Retinal pigment epithelial cell (primary cell): Measurements from ENCODE around the gene GRIK5.
A peak's percentile ranks its signal among the peaks of the same experiment; 100 is the strongest.

Experiments
- DNase-seq: peaks from one replicate; pipeline ENCODE4 v3.0.0-alpha.2; 2010; ENCODE audit warnings: low read depth
- H3K4me3 ChIP-seq: 2 replicates; pipeline ENCODE4 v1.5.1; 2011; ENCODE audit warnings: mild to moderate bottlenecking, low read length, control low read depth, moderate library complexity
- CTCF ChIP-seq: conservative IDR thresholded peaks from 2 replicates; pipeline ENCODE4 v1.5.1; 2011; ENCODE audit warnings: low read depth, low read length, control low read depth, inconsistent platforms

The GRIK5 gene

GRCh38 chr19:42083537-42083936 is 13.5 kb upstream of the GRIK5 start:
- H3K4me3 ChIP-seq: no peak overlapping the region
- no peak for DNase-seq
- TF ChIP-seq CTCF: no peak

- TF ChIP-seq CTCF: peak; percentile 70
- no peak for DNase-seq
- no peak overlapping the region for H3K4me3 ChIP-seq
These were observed 11.7 kb upstream of the GRIK5 start for GRCh38 chr19:42081584-42082203.

GRCh38 chr19:42080764-42081375 is 10.9 kb upstream of the GRIK5 start:
- DNase-seq: no peak
- TF ChIP-seq CTCF: no peak
- no peak overlapping the region for H3K4me3 ChIP-seq

- no peak overlapping the region for H3K4me3 ChIP-seq
- no peak for TF ChIP-seq CTCF
- DNase-seq: no peak
These were observed 10.1 kb upstream of the GRIK5 start for GRCh38 chr19:42079886-42080763.

- H3K4me3 ChIP-seq: no peak overlapping the region
- no peak for DNase-seq
- no peak for TF ChIP-seq CTCF
These were observed 9.3 kb upstream of the GRIK5 start for GRCh38 chr19:42079276-42079669.

GRCh38 chr19:42078538-42079275 is 8.7 kb upstream of the GRIK5 start:
- H3K4me3 ChIP-seq: no peak overlapping the region
- TF ChIP-seq CTCF: no peak

More at GRCh38 chr19:42078538-42079275, 8.7 kb upstream of the GRIK5 start:
- DNase-seq: no peak
